Neutrophil (primary cell): ENCODE data around the gene ME3.

Experiments
- H3K27ac ChIP-seq: fragments of 200-600 bp; sonication (generic); 2 replicates; pipeline ENCODE4 v1.5.1; 2016; ENCODE audit warnings: mild to moderate bottlenecking, moderate library complexity
- H3K27me3 ChIP-seq: fragments of 200-600 bp; sonication (generic); 2 replicates; pipeline ENCODE4 v1.6.0; 2016; ENCODE audit warnings: mild to moderate bottlenecking
- H3K36me3 ChIP-seq: fragments of 200-600 bp; sonication (generic); 2 replicates; pipeline ENCODE4 v1.5.1; 2017
- H3K4me1 ChIP-seq, 2 experiments: fragments of 200-600 bp in 1 of 2; sonication (generic) in 1 of 2; 1 replicate in 1 of 2; 2 replicates in 1 of 2; pipeline versions ENCODE4 v1.5.1 to v1.6.1; 2013 to 2016; ENCODE audit warnings: low read depth in 1 of 2, low read length in 1 of 2, mild to moderate bottlenecking in 1 of 2, moderate library complexity in 1 of 2; ENCODE audit not compliant: control insufficient read depth in 1 of 2, insufficient read depth in 1 of 2
- H3K4me3 ChIP-seq, 2 experiments: fragments of 200-600 bp in 1 of 2; sonication (generic) in 1 of 2; 1 replicate in 1 of 2; 2 replicates in 1 of 2; pipeline ENCODE4 v1.5.1; 2013 to 2016; ENCODE audit warnings: low read depth in 1 of 2, low read length in 1 of 2, mild to moderate bottlenecking in 1 of 2, moderate library complexity in 1 of 2
- H3K9me3 ChIP-seq: fragments of 200-600 bp; sonication (generic); 2 replicates; pipeline ENCODE4 v1.5.1; 2016
- TF ChIP-seq, protein P1 (sequence below): fragments of 200-600 bp; sonication (generic); IDR thresholded peaks from 2 replicates; pipeline ENCODE4 v1.5.1; 2016; ENCODE audit warnings: antibody characterized with exemption

Gene ME3

DNA sequence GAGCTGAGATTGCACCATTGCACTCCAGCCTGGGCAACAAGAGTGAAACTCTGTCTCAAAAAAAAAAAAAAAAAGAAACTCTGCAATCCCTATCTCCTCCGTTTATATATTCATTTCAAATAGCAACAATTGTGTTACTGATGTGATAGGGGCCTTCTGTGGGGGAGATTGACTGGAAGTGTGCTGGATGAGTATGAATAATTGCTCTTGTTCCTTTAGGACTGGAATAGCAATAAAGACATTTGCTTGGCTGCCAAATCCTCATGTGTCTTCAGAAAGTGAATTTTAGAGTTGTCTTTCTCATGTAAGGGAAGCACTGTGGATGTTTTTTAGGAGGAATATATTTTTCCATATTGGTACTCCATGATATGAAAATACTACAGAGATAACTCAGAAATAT, 21.1 kb upstream of the ME3 start:
- no peaks in the 10 kb centered on the region for H3K4me1 ChIP-seq
- TF ChIP-seq, protein P1, sequence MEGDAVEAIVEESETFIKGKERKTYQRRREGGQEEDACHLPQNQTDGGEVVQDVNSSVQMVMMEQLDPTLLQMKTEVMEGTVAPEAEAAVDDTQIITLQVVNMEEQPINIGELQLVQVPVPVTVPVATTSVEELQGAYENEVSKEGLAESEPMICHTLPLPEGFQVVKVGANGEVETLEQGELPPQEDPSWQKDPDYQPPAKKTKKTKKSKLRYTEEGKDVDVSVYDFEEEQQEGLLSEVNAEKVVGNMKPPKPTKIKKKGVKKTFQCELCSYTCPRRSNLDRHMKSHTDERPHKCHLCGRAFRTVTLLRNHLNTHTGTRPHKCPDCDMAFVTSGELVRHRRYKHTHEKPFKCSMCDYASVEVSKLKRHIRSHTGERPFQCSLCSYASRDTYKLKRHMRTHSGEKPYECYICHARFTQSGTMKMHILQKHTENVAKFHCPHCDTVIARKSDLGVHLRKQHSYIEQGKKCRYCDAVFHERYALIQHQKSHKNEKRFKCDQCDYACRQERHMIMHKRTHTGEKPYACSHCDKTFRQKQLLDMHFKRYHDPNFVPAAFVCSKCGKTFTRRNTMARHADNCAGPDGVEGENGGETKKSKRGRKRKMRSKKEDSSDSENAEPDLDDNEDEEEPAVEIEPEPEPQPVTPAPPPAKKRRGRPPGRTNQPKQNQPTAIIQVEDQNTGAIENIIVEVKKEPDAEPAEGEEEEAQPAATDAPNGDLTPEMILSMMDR = no peak

DNA sequence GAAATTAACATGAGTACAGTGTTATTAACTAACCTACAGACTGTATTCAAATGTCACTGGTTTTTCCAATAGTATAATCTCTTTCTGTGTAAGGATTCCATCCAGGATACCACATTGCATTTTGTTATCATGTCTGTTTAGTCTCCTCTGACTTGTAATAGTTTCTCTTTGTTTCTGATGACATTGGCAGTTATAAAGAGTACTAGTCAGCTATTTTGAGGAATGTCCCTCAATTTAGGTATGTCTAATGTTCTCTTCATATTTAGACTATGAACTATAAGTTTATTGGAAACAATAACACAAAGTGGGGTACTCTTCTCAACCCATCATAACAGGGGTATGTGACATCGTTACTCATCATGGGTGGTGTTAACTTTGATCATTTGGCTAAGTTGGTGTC, 20.3 kb upstream of the ME3 start:
- no peaks in the 10 kb centered on the region for H3K36me3 ChIP-seq
- no peaks in the 10 kb centered on the region for H3K9me3 ChIP-seq
- TF ChIP-seq, protein P1 = no peak
- no peaks in the 10 kb centered on the region for H3K27me3 ChIP-seq
- H3K4me3 ChIP-seq = no peak overlapping the region
- H3K27ac ChIP-seq = no peak overlapping the region
- no peaks in the 10 kb centered on the region for H3K4me1 ChIP-seq

More for the DNA sequence above, 21.1 kb upstream of the ME3 start:
- no peak overlapping the region for H3K4me3 ChIP-seq
- H3K9me3 ChIP-seq = no peaks in the 10 kb centered on the region
- H3K27me3 ChIP-seq = no peaks in the 10 kb centered on the region
- H3K27ac ChIP-seq = no peak overlapping the region
- H3K36me3 ChIP-seq = no peaks in the 10 kb centered on the region

DNA sequence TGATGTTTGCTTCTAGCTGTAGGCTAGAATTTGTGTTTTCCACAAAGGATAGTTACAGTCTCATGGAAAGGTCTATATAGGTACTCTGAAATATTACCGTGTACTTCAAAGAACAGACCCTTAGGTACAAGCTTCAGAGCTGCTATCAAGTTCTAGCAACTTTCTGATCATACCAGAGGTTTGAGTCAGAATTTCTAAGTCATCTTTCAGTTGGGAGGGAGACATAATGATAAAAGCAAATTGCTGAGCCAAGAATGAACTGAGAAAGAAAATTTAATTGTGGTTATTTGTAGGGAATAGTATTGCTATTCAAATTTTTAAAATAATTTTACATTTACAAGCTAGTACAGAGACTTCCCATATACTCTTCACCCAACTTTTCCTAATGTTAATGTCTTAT, 19.9 kb upstream of the ME3 start:
- Histone ChIP-seq H3K27ac (no peak overlapping the region), H3K4me1 (no peaks in the 10 kb centered on the region), H3K36me3 (no peaks in the 10 kb centered on the region), H3K27me3 (no peaks in the 10 kb centered on the region), H3K9me3 (no peaks in the 10 kb centered on the region), H3K4me3 (no peak overlapping the region)
- TF ChIP-seq, protein P1 = no peak

- Histone ChIP-seq H3K4me3 (no peak overlapping the region), H3K4me1 (no peaks in the 10 kb centered on the region), H3K27me3 (no peaks in the 10 kb centered on the region), H3K36me3 (no peaks in the 10 kb centered on the region), H3K9me3 (no peaks in the 10 kb centered on the region), H3K27ac (no peak overlapping the region)
- TF ChIP-seq, protein P1 = no peak
These were observed 16.2 kb upstream of the ME3 start for GRCh38 chr11:86688398-86689179.

GRCh38 chr11:86687185-86687778, 14.9 kb upstream of the ME3 start:
- Histone ChIP-seq H3K4me1 (no peaks in the 10 kb centered on the region), H3K4me3 (no peak overlapping the region), H3K36me3 (no peaks in the 10 kb centered on the region), H3K27ac (no peak overlapping the region), H3K27me3 (no peaks in the 10 kb centered on the region), H3K9me3 (no peaks in the 10 kb centered on the region)
- TF ChIP-seq, protein P1 = no peak
